ENCODE measurements around the gene SV2B.
"Not testable (repeated sequence)": the region's sequence is repeated elsewhere in the genome, so short reads cannot be mapped to it uniquely, and the experiment has no call there.

The SV2B gene

GRCh38 chr15:91329914-91330313, 229.9 kb downstream of the SV2B start:
- DNase-seq, result no peak

GRCh38 chr15:91331581-91331980, 231.5 kb downstream of the SV2B start:
- DNase-seq, result no peak

GRCh38 chr15:91335702-91336101, 235.6 kb downstream of the SV2B start:
- DNase-seq, result no peak

GRCh38 chr15:91336687-91337086, 236.6 kb downstream of the SV2B start:
- DNase-seq, result no peak

- DNase-seq, result no peak
These were observed 238.7 kb downstream of the SV2B start for GRCh38 chr15:91338766-91339165.

DNA sequence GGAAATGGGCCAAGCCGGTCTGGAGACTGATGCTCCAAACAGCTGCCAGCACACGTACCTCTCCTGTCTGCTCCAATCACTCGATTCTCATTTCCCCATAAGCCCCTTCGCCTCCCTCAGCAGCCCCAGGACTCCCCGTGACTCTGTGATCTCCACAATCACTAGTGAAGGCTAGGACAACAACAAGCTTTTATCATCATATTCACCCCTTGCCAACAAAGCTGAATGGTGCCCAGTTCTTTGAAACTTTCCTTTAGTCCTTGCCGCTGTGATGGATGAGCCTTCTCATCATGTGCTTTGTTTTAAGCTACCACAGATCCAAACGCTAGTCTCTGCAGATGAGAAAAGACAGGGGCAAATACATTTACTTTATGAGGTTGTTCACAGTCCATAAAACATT, 242.0 kb downstream of the SV2B start:
- no peak for DNase-seq

- not testable (repeated sequence) for DNase-seq
These were observed 244.9 kb downstream of the SV2B start for GRCh38 chr15:91344912-91345311.

DNA sequence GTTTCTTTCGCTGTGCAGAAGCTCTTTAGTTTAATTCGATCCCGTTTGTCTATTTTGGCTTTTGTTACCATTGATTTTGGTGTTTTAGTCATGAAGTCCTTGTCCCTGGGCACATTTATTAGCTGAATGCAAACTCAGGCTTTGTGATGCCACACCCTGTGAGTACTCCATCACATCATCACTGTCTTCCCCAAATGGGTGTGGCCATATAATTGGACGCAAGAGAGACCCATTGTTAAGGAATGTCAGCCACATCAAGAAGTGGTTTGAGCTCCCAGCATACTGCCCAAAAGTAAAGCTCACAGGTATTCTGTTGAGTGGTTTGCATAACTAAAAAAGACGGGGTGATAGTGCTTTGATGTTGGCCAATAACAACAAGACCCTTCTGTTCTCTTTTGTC, 245.7 kb downstream of the SV2B start:
- DNase-seq, result peak; percentile 6 to 18

- no peak for DNase-seq
These were observed 246.2 kb downstream of the SV2B start for GRCh38 chr15:91346259-91346658.

DNA sequence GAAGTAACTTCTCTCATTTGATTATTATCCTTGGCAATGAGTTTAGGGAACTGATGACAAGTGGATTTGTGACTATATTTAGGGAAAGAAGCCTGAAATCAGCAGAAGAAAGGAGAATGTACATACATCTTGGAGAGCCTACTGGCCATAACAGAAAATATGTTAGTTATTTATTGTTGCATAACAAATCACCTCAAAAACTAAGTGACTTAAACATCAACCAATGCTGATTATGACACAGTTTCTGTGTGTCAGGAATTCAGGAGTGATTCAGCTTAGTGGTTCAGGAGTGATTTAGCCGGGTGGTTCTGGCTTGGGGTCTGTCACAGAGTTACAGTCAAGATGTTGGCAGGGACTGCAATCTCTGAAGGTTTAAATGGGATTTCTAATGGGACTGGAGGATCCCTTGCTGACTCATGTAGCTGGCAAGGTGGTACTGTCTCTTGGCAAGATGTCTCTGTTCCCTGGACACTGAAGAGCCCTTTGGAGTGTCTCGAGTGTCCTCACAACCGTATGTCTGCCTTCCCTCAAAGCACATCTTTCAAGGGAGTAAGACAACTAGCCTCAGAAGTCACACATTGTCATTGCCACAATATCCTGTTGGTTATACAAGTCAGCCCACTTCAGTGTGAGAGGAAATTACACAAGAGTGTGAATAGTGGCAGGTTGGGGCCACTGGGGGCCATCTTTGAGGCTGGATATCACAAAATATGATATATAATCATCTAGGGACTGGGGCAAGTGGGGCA, 248.9 kb downstream of the SV2B start:
- DNase-seq, result no peak

Data from NCI-H526 (cell line).